NB4 (cell line): ENCODE measurements around the gene FXR2.

Experiments
- DNase-seq: peaks from one replicate; pipeline ENCODE4 v3.0.0; 2010; ENCODE audit warnings: low read depth
- H3K4me3 ChIP-seq: one replicate; pipeline ENCODE4 v1.5.1; 2011; ENCODE audit warnings: mild to moderate bottlenecking, low read depth, low read length, moderate library complexity
- CTCF ChIP-seq: IDR thresholded peaks from one replicate; pipeline ENCODE4 v1.5.1; 2012; ENCODE audit warnings: low read depth, low read length
- MAX ChIP-seq: IDR thresholded peaks from 2 replicates; pipeline ENCODE4 v1.6.1; 2011; ENCODE audit warnings: low read depth, low read length
- MYC ChIP-seq: IDR thresholded peaks from 2 replicates; pipeline ENCODE4 v1.6.1; 2011; ENCODE audit warnings: low read depth, low read length
- POLR2A ChIP-seq: IDR thresholded peaks from 2 replicates; pipeline ENCODE4 v1.6.1; 2011; ENCODE audit warnings: mild to moderate bottlenecking; ENCODE audit not compliant: insufficient read length; ENCODE audit errors: extremely low read depth

Gene FXR2

GRCh38 chr17:7556627-7557026, 58.1 kb downstream of the FXR2 start:
- TF ChIP-seq CTCF (no peak), MAX (no peak), POLR2A (no peak), MYC (no peak)
- DNase-seq, result no peak

GRCh38 chr17:7555320-7555948, 59.3 kb downstream of the FXR2 start:
- TF ChIP-seq POLR2A (no peak), MYC (no peak), CTCF (no peak), MAX (no peak)

More at GRCh38 chr17:7556627-7557026, 58.1 kb downstream of the FXR2 start:
- no peak overlapping the region for H3K4me3 ChIP-seq

GRCh38 chr17:7553356-7553755, 61.3 kb downstream of the FXR2 start:
- no peak overlapping the region for H3K4me3 ChIP-seq
- TF ChIP-seq CTCF (no peak), POLR2A (no peak), MAX (no peak), MYC (no peak)
- DNase-seq, result no peak

More at GRCh38 chr17:7555320-7555948, 59.3 kb downstream of the FXR2 start:
- no peak for DNase-seq
- no peak overlapping the region for H3K4me3 ChIP-seq

- TF ChIP-seq POLR2A (no peak), MYC (no peak), CTCF (no peak), MAX (no peak)
- no peak overlapping the region for H3K4me3 ChIP-seq
- no peak for DNase-seq
Observed at GRCh38 chr17:7552621-7553051, 62.1 kb downstream of the FXR2 start.

GRCh38 chr17:7551396-7551795, 63.3 kb downstream of the FXR2 start:
- TF ChIP-seq MAX, result no peak
- TF ChIP-seq POLR2A, result no peak
- no peak for TF ChIP-seq MYC
- no peak for TF ChIP-seq CTCF
- no peak overlapping the region for H3K4me3 ChIP-seq
- no peak for DNase-seq

- no peak overlapping the region for H3K4me3 ChIP-seq
- DNase-seq, result no peak
- no peak for TF ChIP-seq CTCF
- TF ChIP-seq MYC, result no peak
- TF ChIP-seq MAX, result no peak
- TF ChIP-seq POLR2A, result no peak
Observed at GRCh38 chr17:7550344-7550743, 64.4 kb downstream of the FXR2 start.
